ENCODE measurements around the gene ADAMTS8.

DNA sequence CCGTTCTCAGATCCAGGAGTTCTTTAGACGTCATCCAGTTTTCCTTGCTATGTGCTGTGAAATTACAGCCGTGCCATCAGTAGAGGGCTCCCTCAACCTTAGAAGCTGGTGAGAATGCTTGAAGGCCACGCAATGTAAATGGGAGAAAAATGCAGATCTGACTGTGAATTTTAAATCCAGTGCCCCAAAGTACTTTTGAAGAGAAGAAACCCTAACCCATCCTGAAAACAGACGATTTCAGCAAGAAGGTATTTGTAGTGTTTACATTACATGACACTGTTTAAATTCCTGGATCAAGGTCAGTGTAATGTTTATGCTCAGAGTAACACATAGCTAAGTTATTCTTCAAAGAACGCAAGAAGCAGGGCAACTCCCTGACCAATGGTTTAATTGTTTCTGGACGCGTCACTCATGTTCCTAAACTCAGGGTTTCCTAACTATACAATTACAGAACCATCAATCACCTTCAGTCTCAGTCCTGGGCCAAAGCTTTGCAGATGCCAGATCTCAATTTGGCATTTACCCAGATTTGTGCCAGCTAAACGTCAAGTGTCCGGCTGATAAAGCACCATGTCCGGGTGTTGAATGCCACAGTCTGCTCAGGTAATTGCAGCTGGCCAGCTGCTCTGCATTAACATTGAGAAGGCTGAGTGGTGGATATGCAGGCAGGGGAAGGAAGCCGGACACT lies 38.2 kb downstream of the ADAMTS8 start:
- TF ChIP-seq, protein P1, sequence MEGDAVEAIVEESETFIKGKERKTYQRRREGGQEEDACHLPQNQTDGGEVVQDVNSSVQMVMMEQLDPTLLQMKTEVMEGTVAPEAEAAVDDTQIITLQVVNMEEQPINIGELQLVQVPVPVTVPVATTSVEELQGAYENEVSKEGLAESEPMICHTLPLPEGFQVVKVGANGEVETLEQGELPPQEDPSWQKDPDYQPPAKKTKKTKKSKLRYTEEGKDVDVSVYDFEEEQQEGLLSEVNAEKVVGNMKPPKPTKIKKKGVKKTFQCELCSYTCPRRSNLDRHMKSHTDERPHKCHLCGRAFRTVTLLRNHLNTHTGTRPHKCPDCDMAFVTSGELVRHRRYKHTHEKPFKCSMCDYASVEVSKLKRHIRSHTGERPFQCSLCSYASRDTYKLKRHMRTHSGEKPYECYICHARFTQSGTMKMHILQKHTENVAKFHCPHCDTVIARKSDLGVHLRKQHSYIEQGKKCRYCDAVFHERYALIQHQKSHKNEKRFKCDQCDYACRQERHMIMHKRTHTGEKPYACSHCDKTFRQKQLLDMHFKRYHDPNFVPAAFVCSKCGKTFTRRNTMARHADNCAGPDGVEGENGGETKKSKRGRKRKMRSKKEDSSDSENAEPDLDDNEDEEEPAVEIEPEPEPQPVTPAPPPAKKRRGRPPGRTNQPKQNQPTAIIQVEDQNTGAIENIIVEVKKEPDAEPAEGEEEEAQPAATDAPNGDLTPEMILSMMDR (conservative IDR thresholded peaks at IDR 0.05), result peak; percentile 71
- no peak for TF ChIP-seq ZFX (IDR thresholded peaks at IDR 0.05)
